HG03439 (cell line): ENCODE data around the gene ROBO1.

Experiments
- ATAC-seq: cut with Tn5 transposase; IDR thresholded peaks from one replicate; pipeline ENCODE4 v1.9.1; 2021; ENCODE audit warnings: mild to moderate bottlenecking, moderate library complexity; ENCODE audit not compliant: unreplicated experiment

The ROBO1 gene

GRCh38 chr3:79672075-79672474 lies 95.7 kb downstream of the ROBO1 start:
- ATAC-seq = no peak

DNA sequence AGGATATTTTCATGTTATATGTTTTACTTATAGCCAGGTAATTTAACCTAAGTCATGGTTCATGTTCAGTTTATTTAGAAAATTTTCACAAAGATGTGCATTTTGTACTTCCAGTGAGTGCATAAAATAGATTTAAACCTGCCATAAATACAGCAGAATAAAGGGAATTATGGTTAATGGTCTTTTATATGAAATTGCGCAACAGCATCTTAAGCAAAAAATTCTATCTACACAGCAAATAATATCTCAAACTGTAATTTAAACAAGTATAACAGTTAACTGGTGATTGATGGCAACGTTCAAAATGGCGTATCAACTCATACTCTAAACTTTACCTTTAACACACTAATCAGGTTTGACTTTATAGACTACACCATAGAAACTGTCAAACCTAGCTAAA lies 97.6 kb downstream of the ROBO1 start:
- no peak for ATAC-seq

GRCh38 chr3:79664455-79664854 lies 103.3 kb downstream of the ROBO1 start:
- no peak for ATAC-seq

GRCh38 chr3:79661896-79662295 lies 105.9 kb downstream of the ROBO1 start:
- ATAC-seq = no peak

DNA sequence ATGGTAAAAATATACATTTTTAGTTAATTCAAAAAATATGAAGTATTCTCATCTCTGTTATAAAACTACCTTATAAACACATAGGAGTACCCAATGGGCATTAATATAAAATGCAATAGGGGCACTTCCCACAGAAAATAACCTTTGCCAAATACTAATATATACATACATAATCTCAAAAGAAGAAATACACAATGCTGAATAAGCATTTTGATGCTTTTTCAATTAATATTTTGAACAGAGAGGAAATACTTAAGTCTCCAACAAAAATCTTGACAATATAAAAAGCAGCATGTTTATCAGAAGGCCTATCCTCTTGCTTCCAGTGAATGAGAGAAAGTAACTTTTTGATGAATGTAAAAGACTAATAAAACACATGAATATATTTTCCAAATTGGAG lies 110.7 kb downstream of the ROBO1 start:
- ATAC-seq = no peak

DNA sequence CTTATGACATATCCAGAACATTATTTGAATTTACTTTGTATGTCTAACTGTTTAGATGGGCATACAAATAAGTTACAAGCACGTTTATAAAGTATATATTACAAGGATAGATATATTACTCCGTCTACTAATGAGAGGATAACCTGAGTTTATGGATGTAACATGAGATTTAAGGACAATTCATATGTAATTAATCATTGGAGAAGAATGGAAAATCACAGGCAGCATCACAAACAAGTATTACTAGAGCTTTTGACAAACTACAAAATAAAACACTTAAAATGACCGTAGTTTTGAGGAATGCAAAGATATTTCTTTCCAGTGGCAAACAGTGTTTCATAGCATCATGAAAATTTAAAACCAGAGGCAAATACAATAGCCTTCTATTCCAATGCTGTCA lies 113.8 kb downstream of the ROBO1 start:
- ATAC-seq = no peak

DNA sequence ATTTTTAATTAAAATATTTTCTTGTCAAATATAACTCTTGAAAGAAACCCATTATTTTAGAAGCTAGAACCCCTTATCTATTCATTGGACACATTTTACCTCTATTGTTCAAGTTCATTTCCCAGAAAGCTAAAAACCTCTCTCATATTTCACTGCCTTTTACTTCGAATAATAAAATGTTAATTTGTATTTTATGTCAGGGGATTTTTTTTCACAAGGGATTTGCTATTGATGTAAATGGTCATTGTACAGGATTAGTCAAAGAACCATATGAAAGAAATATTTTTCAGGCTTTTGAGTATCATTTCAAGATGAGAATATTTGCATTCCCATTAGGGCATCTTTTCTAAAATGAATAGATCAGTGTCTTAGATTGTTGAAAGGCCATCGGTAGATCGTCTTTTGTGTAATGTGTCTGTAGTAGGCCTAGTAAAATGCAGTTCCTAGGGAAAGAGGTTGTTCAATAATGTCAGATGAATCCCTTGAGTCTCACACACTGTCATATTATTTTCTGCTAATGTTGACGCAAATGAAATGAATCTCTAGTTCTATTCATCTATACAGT lies 114.5 kb downstream of the ROBO1 start:
- ATAC-seq = no peak

- ATAC-seq = no peak
Observed at GRCh38 chr3:79651536-79652065, 116.2 kb downstream of the ROBO1 start.

DNA sequence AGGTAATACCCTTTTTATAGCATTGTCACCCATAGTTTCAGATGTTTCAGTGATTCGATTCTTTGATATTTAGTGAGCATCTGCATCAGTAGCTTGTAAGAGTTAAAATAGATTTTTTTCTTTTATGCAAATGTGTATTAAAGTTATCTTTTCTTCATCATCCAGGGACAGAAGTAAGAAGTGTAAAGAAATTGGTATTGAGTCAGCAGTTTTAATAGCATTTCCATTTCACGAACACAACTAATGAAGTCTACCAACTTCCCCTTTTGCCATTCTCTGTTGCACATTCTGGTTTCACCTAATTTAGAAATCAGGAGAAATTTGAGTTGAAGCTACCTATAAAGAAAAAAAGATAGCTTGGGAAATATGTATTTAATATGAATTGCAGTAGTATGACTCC lies 127.9 kb downstream of the ROBO1 start:
- no peak for ATAC-seq

GRCh38 chr3:79636372-79636771 lies 131.4 kb downstream of the ROBO1 start:
- ATAC-seq = no peak

DNA sequence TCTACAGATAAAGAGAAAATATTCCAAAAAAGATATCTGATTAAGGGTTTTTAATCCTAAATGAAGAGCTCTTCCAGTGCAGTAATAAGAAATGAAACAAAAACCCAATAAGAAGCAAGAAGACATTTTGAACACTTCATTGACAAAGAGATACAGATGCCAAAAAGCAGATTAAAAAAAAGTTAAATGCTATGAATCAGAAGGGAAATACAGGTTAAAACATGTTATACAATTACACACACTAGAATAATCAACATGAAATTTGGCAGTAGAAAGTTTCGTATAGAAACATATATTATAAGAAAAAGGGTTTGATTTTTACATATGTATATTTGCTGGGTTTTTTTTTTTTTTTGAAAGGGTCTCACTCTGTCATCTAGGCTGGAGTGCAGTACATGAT lies 135.0 kb downstream of the ROBO1 start:
- ATAC-seq = no peak

DNA sequence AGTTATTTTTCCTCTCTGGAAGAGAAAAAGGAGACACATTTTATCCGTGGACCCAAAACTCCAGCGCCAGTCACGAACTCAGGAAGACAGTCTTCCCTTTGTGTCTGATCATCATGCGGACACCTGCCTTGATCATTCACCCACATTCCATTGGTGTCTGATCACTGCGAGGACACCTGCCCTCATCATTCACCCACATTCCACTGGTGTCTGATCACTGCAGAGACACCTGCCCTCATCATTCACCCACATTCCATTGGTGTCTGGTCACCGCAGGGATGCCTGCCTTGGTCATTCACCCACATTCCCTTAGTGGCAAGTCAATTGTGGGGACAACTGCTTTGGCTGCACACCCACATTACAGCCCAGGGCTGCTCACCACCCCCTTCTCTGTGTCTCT lies 148.9 kb downstream of the ROBO1 start:
- no peak for ATAC-seq

- no peak for ATAC-seq
Observed at GRCh38 chr3:79606414-79606813, 161.4 kb downstream of the ROBO1 start.

GRCh38 chr3:79604681-79605080 lies 163.1 kb downstream of the ROBO1 start:
- ATAC-seq = no peak

GRCh38 chr3:79602385-79602784 lies 165.4 kb downstream of the ROBO1 start:
- no peak for ATAC-seq

GRCh38 chr3:79598594-79598993 lies 169.2 kb downstream of the ROBO1 start:
- ATAC-seq = no peak

DNA sequence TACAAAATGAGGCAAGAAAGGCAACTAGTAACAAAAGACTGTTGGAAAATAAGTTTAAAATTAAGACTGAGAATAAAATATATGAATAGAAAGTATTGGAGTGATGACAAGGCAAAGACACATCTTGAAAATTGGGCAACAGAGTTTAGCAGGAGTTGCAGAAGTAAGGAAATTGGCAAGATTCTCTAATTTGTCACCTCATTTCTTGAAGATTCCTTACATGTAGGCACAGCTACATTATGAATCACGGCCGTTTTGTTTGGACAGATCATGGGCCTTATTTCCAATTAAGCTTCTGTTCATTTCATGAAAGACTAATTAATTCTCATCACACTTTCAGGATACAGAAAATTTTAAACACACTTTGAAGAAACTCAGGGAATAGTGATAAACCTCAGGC lies 170.1 kb downstream of the ROBO1 start:
- no peak for ATAC-seq

DNA sequence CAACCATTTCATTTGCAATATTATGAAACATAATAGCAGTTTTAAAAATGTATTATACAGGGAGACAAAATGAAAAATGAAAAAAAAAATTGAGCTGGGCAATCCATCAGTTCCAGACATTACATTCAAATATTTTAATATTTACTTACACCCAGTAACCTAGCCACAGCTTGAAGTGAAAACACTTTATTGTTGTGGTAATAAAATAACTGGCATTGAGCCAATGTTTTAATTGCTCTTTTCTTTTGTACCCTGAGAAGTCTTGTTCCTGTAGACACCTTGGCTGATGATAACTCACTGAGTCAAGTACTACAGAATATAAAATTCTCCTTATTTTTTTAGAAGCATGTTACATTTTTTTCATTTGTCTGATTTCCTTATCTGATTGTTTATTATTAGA lies 180.6 kb downstream of the ROBO1 start:
- ATAC-seq = no peak

DNA sequence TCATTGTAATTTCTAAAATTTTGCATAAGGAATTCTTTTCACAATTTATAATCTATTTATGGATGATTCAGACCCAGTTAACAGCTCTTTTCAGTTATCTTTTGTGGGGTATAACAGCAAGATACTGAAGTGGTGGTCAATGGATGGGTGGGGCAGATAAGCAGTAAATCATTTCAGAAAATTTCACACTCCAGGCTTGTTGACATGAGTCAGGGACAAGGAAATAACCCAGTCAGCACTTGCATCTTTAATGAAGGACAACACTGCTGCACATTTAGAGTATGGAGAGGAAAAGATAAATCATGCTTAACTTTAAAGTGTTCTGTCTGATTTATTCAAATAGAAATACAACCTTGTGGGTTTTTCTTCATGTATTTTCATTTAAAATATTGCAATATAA lies 181.6 kb downstream of the ROBO1 start:
- ATAC-seq = no peak

DNA sequence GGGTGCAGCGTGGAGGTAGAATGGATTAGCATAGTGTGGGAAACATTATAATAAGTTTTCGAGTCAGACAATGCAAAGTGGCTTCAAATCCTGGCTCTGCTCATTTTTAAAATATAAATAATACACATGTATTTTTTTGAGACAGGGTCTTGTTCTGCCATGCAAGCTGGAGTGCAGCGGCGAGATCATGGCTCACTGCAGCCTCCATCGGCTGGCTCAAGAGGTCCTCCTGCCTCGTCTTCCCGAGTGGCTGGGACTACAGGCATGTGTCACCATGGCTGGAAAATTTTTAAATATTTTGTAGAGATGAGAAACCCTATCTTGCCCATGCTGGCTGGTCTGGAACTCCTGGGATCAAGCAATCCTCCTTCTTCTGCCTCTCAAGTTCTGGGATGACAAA lies 194.9 kb downstream of the ROBO1 start:
- no peak for ATAC-seq

- ATAC-seq = no peak
Observed at GRCh38 chr3:79568938-79569337, 198.9 kb downstream of the ROBO1 start.

DNA sequence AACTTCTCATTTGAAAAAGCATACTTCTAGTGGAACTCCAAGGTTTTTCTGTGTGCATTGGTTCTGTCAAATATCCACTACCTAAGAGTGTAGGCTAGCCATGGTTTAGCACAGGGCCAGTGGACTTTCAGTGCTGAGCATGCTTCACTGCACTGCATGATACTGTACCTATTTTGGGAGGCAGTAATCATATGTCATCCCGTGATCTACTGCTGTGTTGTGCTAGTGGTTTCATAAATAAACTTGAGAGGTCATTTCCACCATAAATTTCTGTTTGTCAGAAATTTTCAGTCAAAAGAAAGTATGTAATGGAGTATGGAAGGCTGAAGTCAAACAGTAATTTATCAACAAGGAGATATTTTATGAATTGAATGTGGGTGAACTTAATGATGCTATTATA lies 203.6 kb downstream of the ROBO1 start:
- no peak for ATAC-seq

DNA sequence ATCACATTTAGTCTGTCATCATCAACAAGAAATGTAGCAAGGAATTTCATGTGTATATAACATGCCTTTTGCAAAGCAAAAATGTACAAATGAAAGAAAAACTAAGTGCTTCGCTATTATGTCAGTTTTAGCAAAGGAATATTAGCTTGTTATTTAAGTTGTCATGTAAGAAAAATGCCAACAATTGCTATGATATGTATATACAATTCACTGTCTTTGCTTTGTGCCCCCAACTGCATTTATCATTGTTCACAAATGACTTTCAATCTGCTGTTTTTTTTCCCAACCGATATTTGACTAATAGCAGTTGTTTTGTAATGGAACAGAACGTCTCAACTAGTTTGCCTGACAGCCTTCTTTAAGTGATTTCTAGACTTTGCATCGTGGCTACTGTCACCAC lies 207.1 kb downstream of the ROBO1 start:
- ATAC-seq = no peak
